Measurements from ENCODE around the gene ENDOD1.
"Not testable (repeated sequence)": the region's sequence is repeated elsewhere in the genome, so short reads cannot be mapped to it uniquely, and the experiment has no call there.

Gene ENDOD1, protein sequence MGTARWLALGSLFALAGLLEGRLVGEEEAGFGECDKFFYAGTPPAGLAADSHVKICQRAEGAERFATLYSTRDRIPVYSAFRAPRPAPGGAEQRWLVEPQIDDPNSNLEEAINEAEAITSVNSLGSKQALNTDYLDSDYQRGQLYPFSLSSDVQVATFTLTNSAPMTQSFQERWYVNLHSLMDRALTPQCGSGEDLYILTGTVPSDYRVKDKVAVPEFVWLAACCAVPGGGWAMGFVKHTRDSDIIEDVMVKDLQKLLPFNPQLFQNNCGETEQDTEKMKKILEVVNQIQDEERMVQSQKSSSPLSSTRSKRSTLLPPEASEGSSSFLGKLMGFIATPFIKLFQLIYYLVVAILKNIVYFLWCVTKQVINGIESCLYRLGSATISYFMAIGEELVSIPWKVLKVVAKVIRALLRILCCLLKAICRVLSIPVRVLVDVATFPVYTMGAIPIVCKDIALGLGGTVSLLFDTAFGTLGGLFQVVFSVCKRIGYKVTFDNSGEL

GRCh38 chr11:95089620-95090542 is at the start of gene ENDOD1:
TSS of gene ENDOD1 (plus strand) at chr11:95089846. CDS start at chr11:95089928, 82 bp downstream.
- DNase-seq, result peak; percentile 46

- DNase-seq, result no peak
These were observed 47.4 kb upstream of the ENDOD1 start for GRCh38 chr11:95042239-95042638.

- no peak for DNase-seq
These were observed 46.7 kb upstream of the ENDOD1 start for GRCh38 chr11:95042906-95043305.

GRCh38 chr11:95044010-95044409 is 45.6 kb upstream of the ENDOD1 start:
- no peak for DNase-seq

GRCh38 chr11:95045812-95046211 is 43.8 kb upstream of the ENDOD1 start:
- DNase-seq, result no peak

GRCh38 chr11:95049122-95049521 is 40.5 kb upstream of the ENDOD1 start, which contains the start of gene KDM4F:
TSS of gene KDM4F (plus strand) at chr11:95049422.
- not testable (repeated sequence) for DNase-seq

- DNase-seq, result no peak
These were observed 38.9 kb upstream of the ENDOD1 start for GRCh38 chr11:95050595-95051202.

DNA sequence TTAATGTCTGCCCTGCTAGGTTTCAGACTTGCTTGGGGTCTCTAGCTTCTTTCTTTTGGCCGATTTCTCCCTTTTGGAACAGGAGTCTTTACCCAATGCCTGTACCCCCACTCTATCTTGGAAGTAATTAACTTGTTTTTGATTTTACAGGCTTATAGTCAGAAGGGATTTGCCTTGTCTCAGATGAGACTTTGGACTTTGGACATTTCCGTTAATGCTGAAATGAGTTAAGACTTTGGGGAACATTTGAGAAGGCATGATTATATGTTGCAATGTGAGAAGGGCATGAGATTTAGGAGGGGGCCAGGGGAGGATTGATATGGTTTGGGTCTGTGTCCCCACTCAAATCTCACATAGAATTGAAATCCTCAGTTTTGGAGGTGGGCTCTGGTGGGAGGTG is 35.3 kb upstream of the ENDOD1 start:
- DNase-seq, result no peak

GRCh38 chr11:95055283-95055897 is 34.3 kb upstream of the ENDOD1 start:
- no peak for DNase-seq

- no peak for DNase-seq
These were observed 31.7 kb upstream of the ENDOD1 start for GRCh38 chr11:95057959-95058358.

GRCh38 chr11:95058621-95059020 is 31.0 kb upstream of the ENDOD1 start:
- DNase-seq, result no peak

DNA sequence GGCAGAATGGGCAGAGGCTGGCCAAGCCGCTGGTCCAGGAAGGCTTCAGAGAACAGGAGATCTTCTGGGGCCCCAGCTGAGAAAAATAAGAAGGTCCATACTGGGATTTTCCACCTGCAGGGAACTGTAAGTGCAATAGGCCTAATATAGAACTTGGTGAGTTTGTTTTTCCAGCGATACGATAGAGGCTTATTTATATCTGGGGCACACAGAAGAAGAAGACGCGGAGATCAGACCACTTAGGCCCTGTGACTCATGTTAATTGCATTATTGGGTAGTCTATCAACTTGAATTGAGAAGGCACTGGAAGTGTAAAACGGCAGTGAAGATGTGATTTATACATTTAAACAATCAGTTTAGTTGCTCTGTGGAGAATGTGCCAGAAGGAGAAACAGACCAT is 30.6 kb upstream of the ENDOD1 start:
- DNase-seq, result no peak

- DNase-seq, result peak; percentile 91
These were observed 24.3 kb upstream of the ENDOD1 start for GRCh38 chr11:95065336-95065735.

DNA sequence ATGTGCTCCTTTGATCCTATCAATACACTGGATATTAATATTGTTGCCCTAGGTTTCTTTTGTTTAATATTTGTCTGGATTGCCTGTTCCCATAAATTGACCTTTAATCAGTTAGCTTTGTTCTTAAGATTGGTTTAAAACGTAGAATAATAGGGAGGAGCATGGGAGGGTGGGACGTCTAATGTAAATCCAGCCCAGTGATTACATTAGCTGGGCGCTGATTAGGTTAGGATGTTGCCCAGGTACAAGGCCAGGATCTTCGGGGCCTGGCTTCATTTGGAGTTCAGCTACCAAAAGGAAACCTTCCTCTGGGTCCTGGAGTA is 23.0 kb upstream of the ENDOD1 start, which contains the start of gene SRSF8:
TSS of gene SRSF8 (plus strand) at position 204 of the 323 bp plus-strand sequence. CDS start 308 bp downstream, outside the sequence.
- peak; percentile 74 for DNase-seq

GRCh38 chr11:95067039-95067840 is 22.4 kb upstream of the ENDOD1 start:
- peak; percentile 68 for DNase-seq

- DNase-seq, result peak; percentile 67
These were observed 21.8 kb upstream of the ENDOD1 start for GRCh38 chr11:95067841-95068219.

GRCh38 chr11:95068549-95068948 is 21.1 kb upstream of the ENDOD1 start:
- DNase-seq, result peak; percentile 93

- no peak for DNase-seq
These were observed 19.2 kb upstream of the ENDOD1 start for GRCh38 chr11:95070471-95070870.

- DNase-seq, result no peak
These were observed 16.7 kb upstream of the ENDOD1 start for GRCh38 chr11:95072948-95073347.

DNA sequence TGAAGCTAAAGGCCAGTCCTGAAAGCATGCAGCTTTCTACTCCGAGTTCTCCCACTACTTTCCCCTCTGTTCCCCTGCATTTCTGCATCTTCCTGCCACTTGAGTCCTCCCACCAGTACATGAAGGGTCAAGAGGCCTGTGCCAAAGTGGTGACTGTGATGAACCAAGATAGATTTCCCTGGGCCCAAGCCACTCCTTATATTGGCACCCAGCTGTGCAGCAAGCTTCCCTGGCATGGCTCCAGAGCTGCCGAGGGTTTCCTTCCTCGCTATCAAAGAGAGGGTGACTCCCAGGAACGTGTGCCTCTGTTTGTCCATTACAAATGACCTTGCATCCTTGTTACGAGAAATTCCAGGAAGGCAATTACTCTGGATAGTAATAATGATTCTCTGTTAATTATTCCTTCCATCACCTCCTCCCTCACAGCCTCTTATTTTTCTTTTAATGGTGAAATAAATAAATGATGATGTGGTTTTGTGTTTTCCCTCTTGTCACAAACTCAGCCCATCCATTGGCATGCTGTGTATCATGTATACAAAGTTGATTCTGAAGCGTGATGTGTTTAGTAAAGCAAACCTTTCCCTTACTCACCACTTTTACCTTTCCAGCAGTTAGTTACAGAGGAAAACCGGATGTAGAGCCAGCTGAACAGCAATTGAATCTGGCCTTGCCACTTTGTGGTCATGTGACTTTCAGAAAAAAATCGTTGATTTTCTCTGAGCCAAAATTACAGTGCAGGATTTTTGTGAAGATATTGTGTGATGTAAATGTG is 14.7 kb upstream of the ENDOD1 start:
- peak; percentile 72 for DNase-seq

GRCh38 chr11:95076416-95076815 is 13.2 kb upstream of the ENDOD1 start:
- peak; percentile 40 for DNase-seq
